Measurements from ENCODE around the gene IGSF11.
"Not testable (repeated sequence)": the region's sequence is repeated elsewhere in the genome, so short reads cannot be mapped to it uniquely, and the experiment has no call there.

The IGSF11 gene

DNA sequence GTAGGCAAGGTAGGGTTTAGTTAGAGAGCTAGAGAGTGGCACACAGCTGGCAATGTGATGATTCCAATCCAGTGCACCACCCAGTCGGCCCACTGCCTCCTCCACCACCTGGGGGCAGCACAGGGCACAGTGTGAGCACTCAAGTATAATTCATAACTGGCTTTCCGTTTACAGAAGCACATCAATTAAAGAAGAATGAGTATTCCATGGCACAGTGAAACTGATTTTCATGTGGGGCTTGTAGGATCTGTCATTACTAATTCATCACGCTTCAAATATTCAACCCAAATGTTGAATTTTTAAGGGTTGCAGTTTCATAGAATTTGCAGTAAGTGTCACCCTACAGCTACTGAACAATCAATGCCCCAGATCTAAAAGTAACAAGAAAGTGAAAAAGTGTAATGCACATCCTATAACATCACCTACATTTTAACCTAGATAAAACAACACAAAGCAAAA lies 149.9 kb downstream of the IGSF11 start:
- no peak for DNase-seq (ENCODE audit: low read depth)

DNA sequence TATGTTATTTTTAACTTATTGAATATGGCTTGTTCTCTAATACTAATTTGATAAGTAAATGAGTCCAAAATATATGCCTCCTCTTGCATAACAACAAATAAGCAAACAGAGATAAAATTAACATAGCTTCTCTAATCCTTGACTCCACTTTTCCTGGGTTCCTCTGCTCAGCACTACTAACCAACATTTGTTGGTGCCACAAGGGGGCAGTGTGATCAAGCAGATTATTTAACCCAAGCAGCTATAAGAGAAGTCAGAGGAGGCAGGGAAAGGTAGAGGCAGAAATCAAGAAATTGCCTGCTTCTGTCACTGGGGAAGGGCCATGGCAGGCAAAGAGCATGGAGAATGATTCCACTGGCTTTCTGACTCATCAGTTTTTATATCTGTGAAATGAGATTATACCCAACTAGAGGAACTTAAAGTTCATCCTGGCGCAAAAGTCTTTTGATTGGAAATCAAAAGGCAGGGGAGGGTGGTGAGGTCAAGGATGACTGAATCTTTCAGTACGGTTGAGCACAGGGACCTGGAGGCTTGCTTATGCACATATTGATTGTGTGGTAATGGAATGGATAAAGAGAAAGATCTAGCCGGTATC lies 152.2 kb downstream of the IGSF11 start:
- peak; percentile 5 for DNase-seq (ENCODE audit: low read depth)

DNA sequence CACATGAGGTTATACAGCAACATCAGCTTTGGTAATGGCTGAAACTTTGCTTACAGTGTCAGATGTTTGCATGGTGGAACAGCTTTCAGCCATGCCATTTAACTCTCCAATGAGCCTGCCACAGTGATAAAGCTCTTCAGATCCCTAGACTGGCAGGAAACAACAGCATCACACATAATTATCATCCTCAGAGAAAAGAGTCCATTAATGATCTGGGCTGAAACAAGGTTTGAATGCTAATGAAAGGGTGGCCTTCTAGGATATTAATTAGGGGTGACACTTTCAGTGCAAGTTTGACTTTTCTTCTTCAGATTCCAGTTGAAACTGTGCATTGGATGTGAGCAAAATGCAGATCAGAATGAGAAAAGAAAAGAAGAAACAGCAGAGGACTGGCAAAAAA lies 166.6 kb downstream of the IGSF11 start:
- DNase-seq (ENCODE audit: low read depth): no peak

DNA sequence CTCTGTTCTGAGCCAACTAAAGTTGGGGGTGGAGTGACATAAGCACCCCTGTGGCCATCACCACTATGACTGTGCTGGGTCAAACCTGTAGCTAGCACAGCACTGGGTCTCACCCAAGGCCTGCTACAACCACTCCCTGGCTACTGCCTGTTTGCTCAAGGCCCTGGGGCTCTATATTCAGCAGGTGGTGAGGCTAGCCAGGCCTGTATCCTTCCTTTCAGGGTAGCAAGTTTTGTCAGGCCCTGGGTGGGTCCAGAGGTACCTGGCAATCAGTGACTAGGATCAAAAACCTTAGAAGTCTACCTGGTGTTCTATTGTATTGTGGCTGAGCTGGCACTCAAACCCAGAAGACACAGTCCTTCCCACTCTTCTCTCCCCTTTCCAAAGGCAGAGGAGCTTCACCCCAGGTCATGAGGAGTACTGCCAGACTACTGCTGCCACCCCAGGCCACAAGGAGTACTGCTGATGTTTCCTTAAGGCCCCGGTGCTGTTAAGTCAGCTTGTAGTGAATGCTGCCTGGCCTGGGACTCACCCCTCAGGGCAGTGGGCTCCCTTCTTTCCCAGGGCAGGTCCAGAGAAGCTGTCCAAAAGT lies 170.8 kb downstream of the IGSF11 start:
- DNase-seq (ENCODE audit: low read depth): no peak

DNA sequence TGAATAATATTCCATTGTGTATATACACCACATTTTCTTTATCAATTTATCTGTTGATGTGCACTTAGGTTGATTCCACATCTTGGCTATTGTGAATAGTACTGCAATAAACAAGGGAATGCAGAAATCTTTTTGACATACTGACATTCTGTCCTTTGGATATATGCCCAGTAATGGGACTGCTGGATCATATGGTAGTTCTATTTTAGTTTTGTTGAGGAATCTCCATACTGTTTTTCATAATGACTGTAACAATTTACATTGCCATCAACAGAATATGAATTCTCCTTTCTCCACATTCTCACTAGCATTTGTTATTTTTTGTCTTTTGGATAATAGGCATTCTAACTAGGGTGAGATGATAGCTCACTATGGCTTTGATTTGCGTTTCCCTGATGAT lies 174.7 kb downstream of the IGSF11 start:
- DNase-seq (ENCODE audit: low read depth): no peak

DNA sequence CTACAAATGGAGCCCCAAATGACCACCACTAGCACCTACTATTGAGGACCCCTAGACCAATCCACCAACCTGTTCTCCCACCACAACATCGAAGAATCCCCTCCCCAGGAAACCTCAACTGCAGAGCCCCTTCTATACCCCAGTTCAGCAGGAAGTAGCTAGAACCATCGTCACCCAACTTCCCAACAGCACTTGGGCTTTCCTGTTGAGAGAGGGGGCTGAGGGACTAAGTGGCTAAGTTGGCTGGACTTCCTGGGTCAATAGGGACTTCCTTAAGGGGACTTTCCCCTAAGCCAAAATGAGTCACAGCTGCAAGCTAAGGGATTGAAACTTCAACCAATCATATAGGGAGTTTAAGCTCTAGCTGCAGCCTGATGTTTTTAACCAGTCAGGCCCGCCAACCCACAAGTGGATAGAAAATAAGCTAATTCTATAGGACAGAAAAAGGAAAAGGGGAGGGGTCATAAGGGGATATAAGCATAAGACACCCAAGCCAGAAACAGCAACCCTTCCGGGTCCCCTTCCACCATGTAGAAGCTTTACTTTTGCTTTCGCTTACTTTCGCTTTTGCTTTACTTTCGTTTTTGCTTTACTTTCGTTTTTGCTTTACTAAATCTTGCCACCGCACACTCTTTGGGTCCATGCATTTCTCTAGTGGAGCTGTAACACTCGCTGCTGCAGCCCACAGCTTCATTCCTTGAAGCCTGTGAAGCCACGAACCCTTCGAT lies 183.0 kb downstream of the IGSF11 start:
- DNase-seq (ENCODE audit: low read depth): not testable (repeated sequence)

DNA sequence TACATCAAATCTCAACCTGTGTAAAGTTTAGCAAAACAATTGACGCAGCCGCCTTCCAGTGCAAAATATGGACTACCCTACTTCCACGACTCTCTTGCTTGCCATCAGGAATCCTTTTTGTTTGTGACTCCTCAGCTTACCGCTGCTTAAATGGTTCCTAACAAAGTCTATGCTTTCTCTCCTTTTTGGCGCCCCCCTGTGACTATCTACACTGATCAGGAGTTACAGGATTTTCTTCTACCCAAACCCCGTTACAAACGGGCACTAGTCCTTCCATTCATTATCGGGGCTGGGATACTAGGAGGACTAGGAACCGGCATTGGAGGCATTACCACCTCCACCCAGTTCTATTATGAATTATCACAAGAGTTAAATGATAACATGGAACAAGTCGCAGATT lies 184.0 kb downstream of the IGSF11 start:
- DNase-seq (ENCODE audit: low read depth): no peak
